ENCODE results near the gene KRTAP10-2.
"Not testable (repeated sequence)": the region's sequence is repeated elsewhere in the genome, so short reads cannot be mapped to it uniquely, and the experiment has no call there.

KRTAP10-2 gene

GRCh38 chr21:44551340-44551961 is at the start of gene KRTAP10-2:
KRTAP10-2 (minus strand) TSS chr21:44551505; CDS start chr21:44551458, 47 bp downstream.
- DNase-seq (ENCODE audit: insufficient read length, low spot score) (no peak), FAIRE-seq (no peak)

- FAIRE-seq; DNase-seq (ENCODE audit: insufficient read length, low spot score): not testable (repeated sequence)
Measured at GRCh38 chr21:44601091-44601490, 49.8 kb upstream of the KRTAP10-2 start.

GRCh38 chr21:44600118-44600978 is 49.0 kb upstream of the KRTAP10-2 start, which contains the start of gene KRTAP10-7:
KRTAP10-7 (plus strand) TSS chr21:44600597; CDS start chr21:44600622, 25 bp downstream.
- not testable (repeated sequence) for FAIRE-seq

GRCh38 chr21:44599264-44600029 is 48.1 kb upstream of the KRTAP10-2 start:
- DNase-seq (ENCODE audit: insufficient read length, low spot score), result no peak
- no peak for FAIRE-seq

More at GRCh38 chr21:44600118-44600978, 49.0 kb upstream of the KRTAP10-2 start, which contains the start of gene KRTAP10-7:
- not testable (repeated sequence) for DNase-seq (ENCODE audit: insufficient read length, low spot score)

- FAIRE-seq (no peak), DNase-seq (ENCODE audit: insufficient read length, low spot score) (no peak)
Measured at GRCh38 chr21:44598061-44598460, 46.8 kb upstream of the KRTAP10-2 start.

- no peak for DNase-seq (ENCODE audit: insufficient read length, low spot score)
- FAIRE-seq, result no peak
Measured at GRCh38 chr21:44596068-44596725, 44.9 kb upstream of the KRTAP10-2 start.

- DNase-seq (ENCODE audit: insufficient read length, low spot score) (no peak), FAIRE-seq (no peak)
Measured at GRCh38 chr21:44595524-44595923, 44.2 kb upstream of the KRTAP10-2 start.

- no peak for DNase-seq (ENCODE audit: insufficient read length, low spot score)
Measured at GRCh38 chr21:44594406-44594916, 43.2 kb upstream of the KRTAP10-2 start.

GRCh38 chr21:44593598-44594405 is 42.5 kb upstream of the KRTAP10-2 start:
- FAIRE-seq, result no peak

More at GRCh38 chr21:44594406-44594916, 43.2 kb upstream of the KRTAP10-2 start:
- FAIRE-seq, result no peak

GRCh38 chr21:44592446-44593311 is 41.4 kb upstream of the KRTAP10-2 start, which contains the start of gene KRTAP10-6:
KRTAP10-6 (minus strand) TSS chr21:44592505; CDS start chr21:44592484, 21 bp downstream.
- no peak for FAIRE-seq
- DNase-seq (ENCODE audit: insufficient read length, low spot score), result no peak

More at GRCh38 chr21:44593598-44594405, 42.5 kb upstream of the KRTAP10-2 start:
- no peak for DNase-seq (ENCODE audit: insufficient read length, low spot score)

- not testable (repeated sequence) for DNase-seq (ENCODE audit: insufficient read length, low spot score); FAIRE-seq
Measured at GRCh38 chr21:44591801-44592130, 40.5 kb upstream of the KRTAP10-2 start.

- DNase-seq (ENCODE audit: insufficient read length, low spot score); FAIRE-seq: not testable (repeated sequence)
Measured at GRCh38 chr21:44590897-44591800, 39.8 kb upstream of the KRTAP10-2 start.

- DNase-seq (ENCODE audit: insufficient read length, low spot score) (no peak), FAIRE-seq (no peak)
Measured at GRCh38 chr21:44590311-44590721, 39.0 kb upstream of the KRTAP10-2 start.

- DNase-seq (ENCODE audit: insufficient read length, low spot score) (no peak), FAIRE-seq (no peak)
Measured at GRCh38 chr21:44589586-44590305, 38.4 kb upstream of the KRTAP10-2 start.

GRCh38 chr21:44589094-44589493 is 37.8 kb upstream of the KRTAP10-2 start:
- FAIRE-seq (no peak), DNase-seq (ENCODE audit: insufficient read length, low spot score) (no peak)

- FAIRE-seq, result no peak
- DNase-seq (ENCODE audit: insufficient read length, low spot score), result no peak
Measured at GRCh38 chr21:44585892-44586291, 34.6 kb upstream of the KRTAP10-2 start.

GRCh38 chr21:44583800-44584147 is 32.5 kb upstream of the KRTAP10-2 start:
- DNase-seq (ENCODE audit: insufficient read length, low spot score), result no peak
- no peak for FAIRE-seq
